Liver (tissue), 9 donors: ENCODE results near the gene ZFYVE26. TPM values are rescaled to one million over a fixed set of nuclear protein-coding genes. Genes with fewer than 3 reads are reported as not detected.

Experiments used
- DNase-seq: peaks from one replicate; pipeline ENCODE4 v3.0.0-alpha.2; 2017; ENCODE audit warnings: low spot score
- H3K27ac ChIP-seq, 2 donors: one replicate each; pipeline ENCODE4 v1.7.0; 2013; ENCODE audit warnings: inconsistent platforms in 2 of 2, low read length in 2 of 2, control low read depth in 1 of 2, low read depth in 1 of 2, mild to moderate bottlenecking in 1 of 2
- H3K27me3 ChIP-seq, 4 donors: one replicate each; pipeline versions ENCODE4 v1.6.1 to v1.7.0; 2013; ENCODE audit warnings: low read length in 3 of 4, inconsistent platforms in 1 of 4, mild to moderate bottlenecking in 1 of 4, moderate library complexity in 1 of 4; ENCODE audit not compliant: control insufficient read depth in 4 of 4, insufficient read depth in 4 of 4
- H3K36me3 ChIP-seq, 4 donors: one replicate each; pipeline versions ENCODE4 v1.6.1 to v1.7.0; 2013; ENCODE audit warnings: low read length in 3 of 4, mild to moderate bottlenecking in 3 of 4, low read depth in 1 of 4, moderate library complexity in 1 of 4; ENCODE audit not compliant: control insufficient read depth in 4 of 4, insufficient read depth in 3 of 4
- H3K4me1 ChIP-seq, 4 donors: one replicate each; pipeline versions ENCODE4 v1.6.1 to v1.7.0; 2013; ENCODE audit warnings: low read length in 3 of 4, mild to moderate bottlenecking in 3 of 4, moderate library complexity in 1 of 4; ENCODE audit not compliant: control insufficient read depth in 4 of 4, insufficient read depth in 4 of 4
- H3K4me3 ChIP-seq, 3 donors: one replicate each; pipeline versions ENCODE4 v1.6.1 to v1.7.0; 2013; ENCODE audit warnings: low read length in 3 of 3, control low read depth in 1 of 3, low read depth in 1 of 3, mild to moderate bottlenecking in 1 of 3
- H3K9ac ChIP-seq, 2 donors: one replicate each; pipeline ENCODE4 v1.7.0; 2013; ENCODE audit warnings: low read length in 2 of 2, mild to moderate bottlenecking in 2 of 2, moderate library complexity in 2 of 2, control low read depth in 1 of 2, low read depth in 1 of 2
- H3K9me3 ChIP-seq, 4 donors: one replicate each; pipeline versions ENCODE4 v1.6.1 to v1.7.0; 2013; ENCODE audit warnings: low read length in 3 of 4; ENCODE audit not compliant: control insufficient read depth in 4 of 4
- ATF3 ChIP-seq: IDR thresholded peaks from 2 replicates; pipeline ENCODE4 v1.6.1; 2016; ENCODE audit warnings: antibody characterized with exemption
- CTCF ChIP-seq: fragments of 150-350 bp; IDR thresholded peaks from 2 replicates; pipeline ENCODE4 v1.5.1; 2017; ENCODE audit warnings: improper control_type of control experiment, low read depth, low read length; ENCODE audit not compliant: missing input control
- EGR1 ChIP-seq, 2 donors: IDR thresholded peaks; 2 replicates each; pipeline ENCODE4 v1.6.1; 2016 to 2018; ENCODE audit warnings: antibody characterized with exemption in 2 of 2, low read depth in 2 of 2
- FOXA1 ChIP-seq: IDR thresholded peaks from 2 replicates; pipeline ENCODE4 v1.6.1; 2016; ENCODE audit warnings: antibody characterized with exemption
- FOXA2 ChIP-seq: IDR thresholded peaks from 2 replicates; pipeline ENCODE4 v1.6.1; 2016; ENCODE audit warnings: antibody characterized with exemption
- GABPA ChIP-seq, 2 donors: IDR thresholded peaks in 1 of 2; conservative IDR thresholded peaks in 1 of 2; 2 replicates each; pipeline ENCODE4 v1.6.1; 2016; ENCODE audit warnings: antibody characterized with exemption in 2 of 2, mild to moderate bottlenecking in 1 of 2, moderate library complexity in 1 of 2
- HNF4A ChIP-seq, 2 donors: conservative IDR thresholded peaks; 2 replicates each; pipeline ENCODE4 v1.6.1; 2016; ENCODE audit warnings: antibody characterized with exemption in 2 of 2, mild to moderate bottlenecking in 2 of 2
- HNF4G ChIP-seq: IDR thresholded peaks from 2 replicates; pipeline ENCODE4 v1.6.1; 2016; ENCODE audit warnings: antibody characterized with exemption
- JUND ChIP-seq, 2 donors: IDR thresholded peaks; 2 replicates each; pipeline ENCODE4 v1.6.1; 2016; ENCODE audit warnings: antibody characterized with exemption in 2 of 2
- NR2F2 ChIP-seq: IDR thresholded peaks from 2 replicates; pipeline ENCODE4 v1.6.1; 2016; ENCODE audit warnings: antibody characterized with exemption
- RAD21 ChIP-seq, 2 donors: IDR thresholded peaks; 2 replicates each; pipeline ENCODE4 v1.6.1; 2016; ENCODE audit warnings: antibody characterized with exemption in 2 of 2, mild to moderate bottlenecking in 2 of 2
- REST ChIP-seq: IDR thresholded peaks from 2 replicates; pipeline ENCODE4 v1.6.1; 2016; ENCODE audit warnings: antibody characterized with exemption, mild to moderate bottlenecking
- RXRA ChIP-seq, 2 donors: IDR thresholded peaks; 2 replicates each; pipeline ENCODE4 v1.6.1; 2017 to 2018; ENCODE audit warnings: antibody characterized with exemption in 2 of 2, mild to moderate bottlenecking in 1 of 2
- SP1 ChIP-seq: IDR thresholded peaks from 2 replicates; pipeline ENCODE4 v1.6.1; 2018; ENCODE audit warnings: antibody characterized with exemption, mild to moderate bottlenecking
- TAF1 ChIP-seq: conservative IDR thresholded peaks from 2 replicates; pipeline ENCODE4 v1.6.1; 2016; ENCODE audit warnings: antibody characterized with exemption, mild to moderate bottlenecking
- YY1 ChIP-seq: IDR thresholded peaks from 2 replicates; pipeline ENCODE4 v1.6.1; 2016; ENCODE audit warnings: antibody characterized with exemption, mild to moderate bottlenecking
- WGBS: extraction: QIAGEN DNeasy Blood & Tissue Kit; methylation state at CpG from one replicate; pipeline ENCODE4 v1.1.7; 2013; 5-methylcytosine and 5-hydroxymethylcytosine counted together
- polyA plus RNA-seq, 2 donors: library from polyadenylated mRNA; stranded (reverse) in 1 of 2; unstranded in 1 of 2; fragments of 200-250 nt in 1 of 2; fragments of >200 nt in 1 of 2; fragmentation: Nextera tagmentation in 1 of 2; extraction: Ambion mirVana in 1 of 2; gene quantifications; one replicate each; pipeline versions ENCODE4 v1.2.1 to v1.2.3, GENCODE V29; 2013 to 2015
- total RNA-seq, 2 donors: library from RNA; depleted of rRNA; stranded (reverse); fragments of >200 nt; gene quantifications; one replicate each; pipeline ENCODE4 v1.2.3, GENCODE V29; 2014
- TF ChIP-seq, protein P1 (sequence below): IDR thresholded peaks from 2 replicates; pipeline ENCODE4 v1.6.1; 2016; ENCODE audit warnings: antibody characterized with exemption
- TF ChIP-seq, protein P2 (sequence below): IDR thresholded peaks from 2 replicates; pipeline ENCODE4 v1.6.1; 2016; ENCODE audit warnings: antibody characterized with exemption
- donor health status: healthy.
- donor health status: healthy.
- donor health status: healthy.
- donor health status: healthy.
- donor health status: healthy.

Gene ZFYVE26
- total and polyA plus RNA-seq, 4 donors = 2.4 to 17.2 (median 7.7) TPM

DNA sequence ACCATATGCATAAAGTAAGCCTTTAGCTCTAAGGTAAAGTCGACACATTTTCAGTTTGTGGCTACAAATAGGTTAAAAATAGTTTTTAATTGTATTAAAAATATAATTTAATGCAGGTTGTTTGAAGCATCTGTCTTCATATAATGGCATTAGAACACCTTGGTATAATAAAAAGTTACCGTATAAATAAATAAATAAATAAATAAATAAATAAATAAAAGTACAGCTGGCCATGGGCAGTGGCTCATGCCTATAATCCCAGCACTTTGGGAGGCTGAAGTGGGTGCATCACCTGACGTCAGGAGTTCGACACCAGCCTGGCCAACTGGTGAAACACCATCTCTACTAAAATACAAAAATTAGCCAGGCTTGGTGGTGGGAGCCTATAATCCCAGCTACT, 15.6 kb downstream of the ZFYVE26 start:
- H3K9me3 ChIP-seq = no peaks in the 10 kb centered on the region
- no peak for DNase-seq
- H3K4me3 ChIP-seq = no peak overlapping the region
- no peak overlapping the region for H3K27ac ChIP-seq
- no peak overlapping the region for H3K9ac ChIP-seq
- no peaks in the 10 kb centered on the region for H3K27me3 ChIP-seq
- TF ChIP-seq, protein P1, sequence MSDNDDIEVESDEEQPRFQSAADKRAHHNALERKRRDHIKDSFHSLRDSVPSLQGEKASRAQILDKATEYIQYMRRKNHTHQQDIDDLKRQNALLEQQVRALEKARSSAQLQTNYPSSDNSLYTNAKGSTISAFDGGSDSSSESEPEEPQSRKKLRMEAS = no peak
- no peak for TF ChIP-seq NR2F2
- TF ChIP-seq GABPA (IDR thresholded peaks at IDR 0.05 in 1 of 2, conservative IDR thresholded peaks at IDR 0.05 in 1 of 2) = no peak
- no peak for TF ChIP-seq RAD21 (IDR thresholded peaks at IDR 0.05)
- no peak for TF ChIP-seq HNF4A (conservative IDR thresholded peaks at IDR 0.05)
- no peak for TF ChIP-seq SP1
- TF ChIP-seq HNF4G = no peak
- TF ChIP-seq JUND (IDR thresholded peaks at IDR 0.05) = no peak
- no peak for TF ChIP-seq RXRA (IDR thresholded peaks at IDR 0.05)
- no peak for TF ChIP-seq FOXA2
- TF ChIP-seq, protein P2, sequence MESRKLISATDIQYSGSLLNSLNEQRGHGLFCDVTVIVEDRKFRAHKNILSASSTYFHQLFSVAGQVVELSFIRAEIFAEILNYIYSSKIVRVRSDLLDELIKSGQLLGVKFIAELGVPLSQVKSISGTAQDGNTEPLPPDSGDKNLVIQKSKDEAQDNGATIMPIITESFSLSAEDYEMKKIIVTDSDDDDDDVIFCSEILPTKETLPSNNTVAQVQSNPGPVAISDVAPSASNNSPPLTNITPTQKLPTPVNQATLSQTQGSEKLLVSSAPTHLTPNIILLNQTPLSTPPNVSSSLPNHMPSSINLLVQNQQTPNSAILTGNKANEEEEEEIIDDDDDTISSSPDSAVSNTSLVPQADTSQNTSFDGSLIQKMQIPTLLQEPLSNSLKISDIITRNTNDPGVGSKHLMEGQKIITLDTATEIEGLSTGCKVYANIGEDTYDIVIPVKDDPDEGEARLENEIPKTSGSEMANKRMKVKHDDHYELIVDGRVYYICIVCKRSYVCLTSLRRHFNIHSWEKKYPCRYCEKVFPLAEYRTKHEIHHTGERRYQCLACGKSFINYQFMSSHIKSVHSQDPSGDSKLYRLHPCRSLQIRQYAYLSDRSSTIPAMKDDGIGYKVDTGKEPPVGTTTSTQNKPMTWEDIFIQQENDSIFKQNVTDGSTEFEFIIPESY = no peak
- no peak for TF ChIP-seq CTCF
- no peak for TF ChIP-seq YY1
- TF ChIP-seq EGR1 (IDR thresholded peaks at IDR 0.05; ENCODE audit: low read depth in 2 of 2) = no peak
- no peak for TF ChIP-seq ATF3
- TF ChIP-seq FOXA1 = no peak
- TF ChIP-seq REST = no peak
- H3K36me3 ChIP-seq = peaks cover 12 to 84% (median 68%) of the 10 kb centered on the region in 4 donors
- 98% methylated on average over 4 of the region's 4 CpGs for WGBS
- no peaks in the 10 kb centered on the region for H3K4me1 ChIP-seq

DNA sequence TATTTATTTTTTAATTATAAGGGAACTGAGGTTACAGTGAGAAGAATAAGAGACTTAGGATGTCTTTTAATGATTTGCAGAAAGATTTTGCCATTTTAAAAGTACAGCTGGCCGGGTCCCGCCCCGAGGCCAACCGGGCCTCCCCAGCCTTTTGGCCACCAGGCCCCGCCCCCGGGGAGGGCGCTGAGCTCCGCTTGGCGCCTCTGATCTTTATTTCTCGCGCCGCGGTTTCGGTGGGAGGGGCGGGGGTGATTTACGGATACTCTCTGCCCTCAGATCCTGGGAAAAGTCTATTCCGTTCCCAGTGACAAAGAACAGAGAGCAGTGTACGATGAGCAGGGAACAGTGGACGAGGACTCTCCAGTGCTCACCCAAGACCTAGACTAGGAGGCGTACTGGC, 17.7 kb downstream of the ZFYVE26 start:
- no peak for DNase-seq
- H3K9me3 ChIP-seq = no peaks in the 10 kb centered on the region
- H3K36me3 ChIP-seq = peaks cover 9 to 80% (median 63%) of the 10 kb centered on the region in 4 donors
- H3K9ac ChIP-seq = no peak overlapping the region
- 87% methylated on average over 20 of the region's 20 CpGs for WGBS
- H3K27me3 ChIP-seq = no peaks in the 10 kb centered on the region
- no peaks in the 10 kb centered on the region for H3K4me1 ChIP-seq
- no peak overlapping the region for H3K27ac ChIP-seq
- no peak overlapping the region for H3K4me3 ChIP-seq
- TF ChIP-seq RAD21 (IDR thresholded peaks at IDR 0.05) (no peak), ATF3 (no peak), EGR1 (IDR thresholded peaks at IDR 0.05; ENCODE audit: low read depth in 2 of 2) (no peak), GABPA (IDR thresholded peaks at IDR 0.05 in 1 of 2, conservative IDR thresholded peaks at IDR 0.05 in 1 of 2) (no peak), YY1 (no peak), FOXA1 (no peak), JUND (IDR thresholded peaks at IDR 0.05) (no peak), TAF1 (no peak), HNF4G (no peak), HNF4A (conservative IDR thresholded peaks at IDR 0.05) (no peak), FOXA2 (no peak), NR2F2 (no peak), SP1 (no peak), CTCF (no peak), RXRA (IDR thresholded peaks at IDR 0.05) (no peak)
- TF ChIP-seq, protein P1 = no peak
- TF ChIP-seq, protein P2 = no peak
